ENCODE measurements around the gene SLC19A2.
A peak's percentile ranks its signal among the peaks of the same experiment; 100 is the strongest.

The SLC19A2 gene

GRCh38 chr1:169478094-169478672 is 7.6 kb downstream of the SLC19A2 start:
- no peak for TF ChIP-seq CTCF (IDR thresholded peaks at IDR 0.05)

GRCh38 chr1:169475806-169476387 is 9.8 kb downstream of the SLC19A2 start:
- TF ChIP-seq CTCF (IDR thresholded peaks at IDR 0.05), result no peak

GRCh38 chr1:169474302-169474995 is 11.3 kb downstream of the SLC19A2 start:
- TF ChIP-seq CTCF (IDR thresholded peaks at IDR 0.05), result no peak

GRCh38 chr1:169473347-169473746 is 12.4 kb downstream of the SLC19A2 start:
- no peak for TF ChIP-seq CTCF (IDR thresholded peaks at IDR 0.05)

- TF ChIP-seq CTCF (IDR thresholded peaks at IDR 0.05), result no peak
These were observed 13.0 kb downstream of the SLC19A2 start for GRCh38 chr1:169472738-169473137.

GRCh38 chr1:169468982-169469381 is 16.8 kb downstream of the SLC19A2 start:
- no peak for TF ChIP-seq CTCF (IDR thresholded peaks at IDR 0.05)

GRCh38 chr1:169466259-169467230 is 19.2 kb downstream of the SLC19A2 start:
- peak; percentile 74 for TF ChIP-seq CTCF (IDR thresholded peaks at IDR 0.05)

Measured in LNCAP (cell line).